HUDEP-2 (cell line): Measurements from ENCODE around the gene HDAC5.

Experiments used
- DNase-seq, 76 experiments: peaks; one replicate each; lab custom pipeline; 2025; ENCODE audit not compliant: unreplicated experiment in 76 of 76; lab: John Stamatoyannopoulos, UW

The HDAC5 gene

GRCh38 chr17:44091200-44091997 lies 32.0 kb downstream of the HDAC5 start:
- DNase-seq = no peak

GRCh38 chr17:44088254-44088653 lies 35.2 kb downstream of the HDAC5 start:
- DNase-seq = no peak

- no peak for DNase-seq
Observed at GRCh38 chr17:44087319-44087718, 36.1 kb downstream of the HDAC5 start.

- DNase-seq = peak in 67 of 76 experiments; percentile 3 to 90 (median 58)
Observed at GRCh38 chr17:44086364-44087311, 36.8 kb downstream of the HDAC5 start.

- DNase-seq = no peak
Observed at GRCh38 chr17:44085908-44086307, 37.5 kb downstream of the HDAC5 start.

- DNase-seq = no peak
Observed at GRCh38 chr17:44084921-44085320, 38.5 kb downstream of the HDAC5 start.

GRCh38 chr17:44084131-44084538 lies 39.3 kb downstream of the HDAC5 start:
- peak in 21 of 76 experiments; percentile 3 to 41 (median 20) for DNase-seq

- DNase-seq = peak in 32 of 76 experiments; percentile 5 to 46 (median 19)
Observed at GRCh38 chr17:44083250-44083849, 40.1 kb downstream of the HDAC5 start.

GRCh38 chr17:44082256-44082927 lies 41.0 kb downstream of the HDAC5 start:
- DNase-seq = no peak

- no peak for DNase-seq
Observed at GRCh38 chr17:44081681-44082080, 41.8 kb downstream of the HDAC5 start.

- DNase-seq = no peak
Observed at GRCh38 chr17:44079877-44080821, 43.3 kb downstream of the HDAC5 start.

GRCh38 chr17:44078412-44078811 lies 45.0 kb downstream of the HDAC5 start:
- DNase-seq = no peak

- DNase-seq = no peak
Observed at GRCh38 chr17:44077595-44077909, 45.9 kb downstream of the HDAC5 start.

GRCh38 chr17:44076716-44077594 lies 46.5 kb downstream of the HDAC5 start:
- no peak for DNase-seq

- no peak for DNase-seq
Observed at GRCh38 chr17:44075598-44076293, 47.7 kb downstream of the HDAC5 start.

- no peak for DNase-seq
Observed at GRCh38 chr17:44074911-44075285, 48.5 kb downstream of the HDAC5 start.

GRCh38 chr17:44074231-44074910 lies 49.1 kb downstream of the HDAC5 start:
- DNase-seq = no peak
